ENCODE data around the gene VILL. TPM values are rescaled to one million over a fixed set of nuclear protein-coding genes. Genes with fewer than 3 reads are reported as not detected.
A peak's percentile ranks its signal among the peaks of the same experiment; 100 is the strongest.

Gene VILL
- total and polyA plus RNA-seq, 2 of the 8 experiments (the other 6 are each of a cell fraction or from before 2014, with no cell fraction given) = 4.1 to 4.2 TPM

GRCh38 chr3:37967260-37967881 lies 23.2 kb upstream of the VILL start:
- Histone ChIP-seq H3K56ac (replicated peaks; ENCODE audit: insufficient read length, low read depth, low read length) (no peak overlapping the region), H3K18ac (ENCODE audit: extremely low read depth, low read length) (no peak overlapping the region), H3K14ac (ENCODE audit: insufficient read length) (no peak overlapping the region), H2BK15ac (ENCODE audit: low read length) (no peak overlapping the region), H2BK20ac (ENCODE audit: low read length) (no peak overlapping the region; the same call in 1 of the 2 replicates), H3K27me3 (replicated peaks in 1 of 4; ENCODE audit: control insufficient read depth in 3 of 4, extremely low read depth in 1 of 4, insufficient read depth in 3 of 4, low read length in 3 of 4) (no peaks in the 10 kb centered on the region), H2BK12ac (ENCODE audit: low read depth, low read length) (no peak overlapping the region), H2BK120ac (replicated peaks; ENCODE audit: low read depth, low read length) (no peak overlapping the region), H3K79me2 (ENCODE audit: control insufficient read depth in 1 of 2, insufficient read depth in 2 of 2, low read length in 2 of 2) (no peaks in the 10 kb centered on the region), H3K79me1 (ENCODE audit: low read depth, low read length) (no peaks in the 10 kb centered on the region), H3K9ac (replicated peaks in 1 of 4; ENCODE audit: extremely low read depth in 1 of 4, low read depth in 3 of 4, low read length in 3 of 4) (no peak overlapping the region), H2AK5ac (ENCODE audit: low read depth, low read length) (no peak overlapping the region), H4K5ac (ENCODE audit: insufficient read length, low read depth, low read length) (peak overlapping the region; percentile 7), H3K4ac (replicated peaks; ENCODE audit: insufficient read length, low read depth, low read length) (no peak overlapping the region), H4K91ac (replicated peaks; ENCODE audit: insufficient read length, low read length) (no peak overlapping the region), H3K4me1 (replicated peaks in 1 of 4; ENCODE audit: control insufficient read depth in 3 of 4, insufficient read depth in 4 of 4, low read length in 3 of 4) (peaks cover 0 to 7% (median 3%) of the 10 kb centered on the region in 4 experiments; a peak in 2 of 7 replicates), H3K23me2 (ENCODE audit: low read depth, low read length) (no peaks in the 10 kb centered on the region), H3K27ac (ENCODE audit: low read depth, low read length) (no peak overlapping the region), H3K4me3 (ENCODE audit: extremely low read depth in 1 of 4, insufficient read depth in 2 of 4, low read depth in 3 of 4, low read length in 4 of 4) (no peak overlapping the region), H3K9me3 (ENCODE audit: insufficient read depth in 2 of 2, low read depth in 1 of 2, low read length in 1 of 2) (no peaks in the 10 kb centered on the region), H4K20me1 (replicated peaks in 1 of 2; ENCODE audit: control insufficient read depth in 1 of 2, insufficient read depth in 2 of 2, low read length in 2 of 2) (peaks cover 0 to 2% of the 10 kb centered on the region in 2 experiments), H2AFZ (ENCODE audit: low read length) (no peak overlapping the region), H4K8ac (ENCODE audit: extremely low read depth, insufficient read depth, low read length) (0 out of 2 replicates have a peak overlapping the region, but pooled peaks have one; percentile 47), H3K4me2 (ENCODE audit: insufficient read depth in 1 of 2, low read depth in 2 of 2, low read length in 2 of 2) (no peak overlapping the region), H2BK5ac (ENCODE audit: low read depth, low read length) (no peak overlapping the region), H3K36me3 (ENCODE audit: control insufficient read depth in 2 of 4, insufficient read depth in 4 of 4, low read length in 3 of 4) (no peaks in the 10 kb centered on the region; a peak in 1 of 8 replicates), H3K23ac (ENCODE audit: insufficient read length) (no peak overlapping the region)
- CTCF ChIA-PET (ENCODE audit: partially characterized antibody) = interaction anchor here (0.5 to 7.2 kb wide), 40 partner anchors 8 to 605 kb away, joined by 3 to 60 read pairs (median 5); no protein-coding TSS in a partner anchor
- DNase-seq (ENCODE audit: low read depth in 1 of 2, low spot score in 2 of 2) (peak; percentile 56 to 85), FAIRE-seq (peak; percentile 73)
- WGBS, 2 experiments (ENCODE audit: extremely low coverage in 1 of 2, insufficient coverage in 1 of 2, insufficient read length in 1 of 2, insufficient replicate concordance in 2 of 2, low coverage in 1 of 2, low lambda C conversion rate in 2 of 2, missing lambda C conversion rate in 1 of 2) = 59% methylated on average over 7 of the region's 7 CpGs; no CpG with 5 or more reads in 1 of the 2 experiments
- TF ChIP-seq, protein P1, sequence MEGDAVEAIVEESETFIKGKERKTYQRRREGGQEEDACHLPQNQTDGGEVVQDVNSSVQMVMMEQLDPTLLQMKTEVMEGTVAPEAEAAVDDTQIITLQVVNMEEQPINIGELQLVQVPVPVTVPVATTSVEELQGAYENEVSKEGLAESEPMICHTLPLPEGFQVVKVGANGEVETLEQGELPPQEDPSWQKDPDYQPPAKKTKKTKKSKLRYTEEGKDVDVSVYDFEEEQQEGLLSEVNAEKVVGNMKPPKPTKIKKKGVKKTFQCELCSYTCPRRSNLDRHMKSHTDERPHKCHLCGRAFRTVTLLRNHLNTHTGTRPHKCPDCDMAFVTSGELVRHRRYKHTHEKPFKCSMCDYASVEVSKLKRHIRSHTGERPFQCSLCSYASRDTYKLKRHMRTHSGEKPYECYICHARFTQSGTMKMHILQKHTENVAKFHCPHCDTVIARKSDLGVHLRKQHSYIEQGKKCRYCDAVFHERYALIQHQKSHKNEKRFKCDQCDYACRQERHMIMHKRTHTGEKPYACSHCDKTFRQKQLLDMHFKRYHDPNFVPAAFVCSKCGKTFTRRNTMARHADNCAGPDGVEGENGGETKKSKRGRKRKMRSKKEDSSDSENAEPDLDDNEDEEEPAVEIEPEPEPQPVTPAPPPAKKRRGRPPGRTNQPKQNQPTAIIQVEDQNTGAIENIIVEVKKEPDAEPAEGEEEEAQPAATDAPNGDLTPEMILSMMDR (IDR thresholded peaks at IDR 0.05; ENCODE audit: control extremely low read depth in 1 of 3, insufficient read depth in 1 of 3, low read depth in 1 of 3, low read length in 3 of 3) = peak; percentile 91 to 98 (median 92)
- peak; percentile 21 for TF ChIP-seq ASH2L (IDR thresholded peaks at IDR 0.05; ENCODE audit: low read length)
- TF ChIP-seq RAD21 (IDR thresholded peaks at IDR 0.05 in 1 of 2, conservative IDR thresholded peaks at IDR 0.05 in 1 of 2; ENCODE audit: low read depth in 2 of 2, low read length in 2 of 2) = peak; percentile 84 to 90
- peak; percentile 48; the same call in 1 of the 2 replicates for TF ChIP-seq TEAD4 (IDR thresholded peaks at IDR 0.05; ENCODE audit: low read depth, low read length)
- TF ChIP-seq GABPA (IDR thresholded peaks at IDR 0.05; ENCODE audit: borderline replicate concordance, insufficient read depth, low read length) = 0 out of 2 replicates have a peak, but pooled peaks have one; percentile 53
- TF ChIP-seq ZNF274 (IDR thresholded peaks at IDR 0.05; ENCODE audit: borderline replicate concordance, extremely low read depth, low read length) = no peak
- no peak for TF ChIP-seq CBX8 (IDR thresholded peaks at IDR 0.05; ENCODE audit: borderline replicate concordance, low read depth, low read length)
- TF ChIP-seq, protein P2, sequence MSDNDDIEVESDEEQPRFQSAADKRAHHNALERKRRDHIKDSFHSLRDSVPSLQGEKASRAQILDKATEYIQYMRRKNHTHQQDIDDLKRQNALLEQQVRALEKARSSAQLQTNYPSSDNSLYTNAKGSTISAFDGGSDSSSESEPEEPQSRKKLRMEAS (IDR thresholded peaks at IDR 0.05) = peak; percentile 51; the same call in 1 of the 2 replicates
- no peak for TF ChIP-seq SIX5 (IDR thresholded peaks at IDR 0.05; ENCODE audit: low read depth, low read length)
- POLR2A ChIA-PET (ENCODE audit: partially characterized antibody) = interaction anchor here (0.7 to 1.2 kb wide), 3 partner anchors 13 to 114 kb away, joined by 3 read pairs; no protein-coding TSS in a partner anchor
